Peyer's patch (tissue), 4 donors: ENCODE measurements around the gene SMNDC1.

Source experiments
- POLR2A ChIP-seq, 2 donors: fragments of 450-650 bp; IDR thresholded peaks; one replicate each; pipeline ENCODE4 v1.5.1; 2017; ENCODE audit warnings: antibody characterized with exemption in 2 of 2, mild to moderate bottlenecking in 2 of 2, moderate library complexity in 2 of 2
- TF ChIP-seq, protein P1 (sequence below), 6 experiments: fragments of 450-650 bp in 4 of 6; fragments of 200-600 bp in 2 of 6; sonication (generic) in 1 of 6; IDR thresholded peaks; one replicate each; pipeline ENCODE4 v1.5.1; 2017 to 2019; ENCODE audit warnings: antibody characterized with exemption in 6 of 6, mild to moderate bottlenecking in 3 of 6, moderate library complexity in 1 of 6

- TF ChIP-seq, protein P1, sequence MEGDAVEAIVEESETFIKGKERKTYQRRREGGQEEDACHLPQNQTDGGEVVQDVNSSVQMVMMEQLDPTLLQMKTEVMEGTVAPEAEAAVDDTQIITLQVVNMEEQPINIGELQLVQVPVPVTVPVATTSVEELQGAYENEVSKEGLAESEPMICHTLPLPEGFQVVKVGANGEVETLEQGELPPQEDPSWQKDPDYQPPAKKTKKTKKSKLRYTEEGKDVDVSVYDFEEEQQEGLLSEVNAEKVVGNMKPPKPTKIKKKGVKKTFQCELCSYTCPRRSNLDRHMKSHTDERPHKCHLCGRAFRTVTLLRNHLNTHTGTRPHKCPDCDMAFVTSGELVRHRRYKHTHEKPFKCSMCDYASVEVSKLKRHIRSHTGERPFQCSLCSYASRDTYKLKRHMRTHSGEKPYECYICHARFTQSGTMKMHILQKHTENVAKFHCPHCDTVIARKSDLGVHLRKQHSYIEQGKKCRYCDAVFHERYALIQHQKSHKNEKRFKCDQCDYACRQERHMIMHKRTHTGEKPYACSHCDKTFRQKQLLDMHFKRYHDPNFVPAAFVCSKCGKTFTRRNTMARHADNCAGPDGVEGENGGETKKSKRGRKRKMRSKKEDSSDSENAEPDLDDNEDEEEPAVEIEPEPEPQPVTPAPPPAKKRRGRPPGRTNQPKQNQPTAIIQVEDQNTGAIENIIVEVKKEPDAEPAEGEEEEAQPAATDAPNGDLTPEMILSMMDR (IDR thresholded peaks at IDR 0.05), result no peak
- no peak for TF ChIP-seq POLR2A (IDR thresholded peaks at IDR 0.05)
These were observed 62.2 kb downstream of the SMNDC1 start for GRCh38 chr10:110242511-110242910.
